Measurements from ENCODE around the gene UBXN10.
A peak's percentile ranks its signal among the peaks of the same experiment; 100 is the strongest.

The UBXN10 gene

GRCh38 chr1:20164694-20165202, 21.1 kb upstream of the UBXN10 start:
- POLR2A ChIA-PET: no interaction called here
- TF ChIP-seq CTCF (IDR thresholded peaks at IDR 0.05; ENCODE audit: control extremely low read depth, extremely low read depth, low read depth, missing control alignments): no peak
- CTCF ChIA-PET: interaction anchor here (0.8 to 6.4 kb wide), 6 partner anchors 10 to 32 kb away, joined by 3 to 46 read pairs (median 4); no protein-coding TSS in a partner anchor
- DNase-seq (ENCODE audit: extremely low spot score): no peak

- ChIA-PET POLR2A (no interaction called here), CTCF (interaction anchor here (0.9 to 6.4 kb wide), 7 partner anchors 10 to 248 kb away, joined by 3 to 46 read pairs (median 5); no protein-coding TSS in a partner anchor)
- DNase-seq (ENCODE audit: extremely low spot score): peak; percentile 61
- TF ChIP-seq CTCF (IDR thresholded peaks at IDR 0.05; ENCODE audit: control extremely low read depth, extremely low read depth, low read depth, missing control alignments): peak; percentile 30
Observed at GRCh38 chr1:20165522-20165951, 20.4 kb upstream of the UBXN10 start.

GRCh38 chr1:20166051-20166450, 19.8 kb upstream of the UBXN10 start:
- DNase-seq (ENCODE audit: extremely low spot score): no peak
- CTCF ChIA-PET: interaction anchor here (0.9 to 6.4 kb wide), 5 partner anchors 9 to 248 kb away, joined by 3 to 46 read pairs (median 5); no protein-coding TSS in a partner anchor
- POLR2A ChIA-PET: no interaction called here
- TF ChIP-seq CTCF (IDR thresholded peaks at IDR 0.05; ENCODE audit: control extremely low read depth, extremely low read depth, low read depth, missing control alignments): no peak

- TF ChIP-seq CTCF (IDR thresholded peaks at IDR 0.05; ENCODE audit: control extremely low read depth, extremely low read depth, low read depth, missing control alignments): no peak
- CTCF ChIA-PET: interaction anchor here (1.3 to 6.4 kb wide), 3 partner anchors 15 to 250 kb away, joined by 4 to 46 read pairs (median 5); no protein-coding TSS in a partner anchor
- DNase-seq (ENCODE audit: extremely low spot score): no peak
- POLR2A ChIA-PET: no interaction called here
Observed at GRCh38 chr1:20167126-20167525, 18.8 kb upstream of the UBXN10 start.

GRCh38 chr1:20168564-20169491, 17.1 kb upstream of the UBXN10 start:
- DNase-seq (ENCODE audit: extremely low spot score): no peak
- ChIA-PET POLR2A (no interaction called here), CTCF (interaction anchor here (1.3 to 6.4 kb wide), 4 partner anchors 11 to 27 kb away, joined by 4 to 46 read pairs (median 4); no protein-coding TSS in a partner anchor)
- no peak for TF ChIP-seq CTCF (IDR thresholded peaks at IDR 0.05; ENCODE audit: control extremely low read depth, extremely low read depth, low read depth, missing control alignments)

GRCh38 chr1:20169932-20170331, 16.0 kb upstream of the UBXN10 start:
- DNase-seq (ENCODE audit: extremely low spot score): no peak
- TF ChIP-seq CTCF (IDR thresholded peaks at IDR 0.05; ENCODE audit: control extremely low read depth, extremely low read depth, low read depth, missing control alignments): no peak
- POLR2A ChIA-PET: no interaction called here
- CTCF ChIA-PET: interaction anchor here (1.0 to 1.7 kb wide), 3 partner anchors 10 to 43 kb away, joined by 3 to 4 read pairs (median 4); no protein-coding TSS in a partner anchor
